GM18517 (cell line): ENCODE results near the gene NOL9.

Source experiments
- ATAC-seq: cut with Tn5 transposase; IDR thresholded peaks from one replicate; pipeline ENCODE4 v1.9.1; 2021; ENCODE audit warnings: mild to moderate bottlenecking, moderate library complexity; ENCODE audit not compliant: unreplicated experiment

The NOL9 gene

GRCh38 chr1:6528492-6528891 lies 25.8 kb downstream of the NOL9 start:
- ATAC-seq = no peak

GRCh38 chr1:6526316-6526715 lies 28.0 kb downstream of the NOL9 start:
- no peak for ATAC-seq

- ATAC-seq = no peak
Observed at GRCh38 chr1:6523566-6523965, 30.7 kb downstream of the NOL9 start.

GRCh38 chr1:6521536-6521935 lies 32.8 kb downstream of the NOL9 start:
- ATAC-seq = no peak

- ATAC-seq = no peak
Observed at GRCh38 chr1:6519935-6520671, 34.2 kb downstream of the NOL9 start.

- ATAC-seq = no peak
Observed at GRCh38 chr1:6519491-6519934, 34.8 kb downstream of the NOL9 start.

GRCh38 chr1:6517435-6517851 lies 36.9 kb downstream of the NOL9 start:
- no peak for ATAC-seq

- ATAC-seq = no peak
Observed at GRCh38 chr1:6515771-6516170, 38.5 kb downstream of the NOL9 start.

GRCh38 chr1:6513320-6513801 lies 41.0 kb downstream of the NOL9 start:
- no peak for ATAC-seq

- ATAC-seq = no peak
Observed at GRCh38 chr1:6512908-6513280, 41.4 kb downstream of the NOL9 start.

- no peak for ATAC-seq
Observed at GRCh38 chr1:6512245-6512907, 41.9 kb downstream of the NOL9 start.

- no peak for ATAC-seq
Observed at GRCh38 chr1:6511561-6512244, 42.6 kb downstream of the NOL9 start.

GRCh38 chr1:6511056-6511455 lies 43.3 kb downstream of the NOL9 start:
- ATAC-seq = no peak

GRCh38 chr1:6510493-6510892 lies 43.8 kb downstream of the NOL9 start:
- no peak for ATAC-seq

- ATAC-seq = no peak
Observed at GRCh38 chr1:6509919-6510291, 44.4 kb downstream of the NOL9 start.

- no peak for ATAC-seq
Observed at GRCh38 chr1:6509220-6509918, 44.9 kb downstream of the NOL9 start.

- ATAC-seq = no peak
Observed at GRCh38 chr1:6508816-6509189, 45.5 kb downstream of the NOL9 start.

- ATAC-seq = no peak
Observed at GRCh38 chr1:6508154-6508815, 46.0 kb downstream of the NOL9 start.

GRCh38 chr1:6507461-6507911 lies 46.8 kb downstream of the NOL9 start:
- ATAC-seq = no peak

- no peak for ATAC-seq
Observed at GRCh38 chr1:6507037-6507428, 47.3 kb downstream of the NOL9 start.
